GM18517 (cell line): ENCODE measurements around the gene PSMB11.

Source experiments
- ATAC-seq: cut with Tn5 transposase; IDR thresholded peaks from one replicate; pipeline ENCODE4 v1.9.1; 2021; ENCODE audit warnings: mild to moderate bottlenecking, moderate library complexity; ENCODE audit not compliant: unreplicated experiment

Gene PSMB11

GRCh38 chr14:23056956-23057756 lies 15.1 kb downstream of the PSMB11 start, which contains the start of gene CDH24:
Gene CDH24, minus strand, starts transcription at chr14:23057520. Its CDS starts 1,787 bp downstream, at chr14:23055733.
- ATAC-seq, result no peak

- peak; percentile 71 for ATAC-seq
These were observed 16.0 kb downstream of the PSMB11 start for GRCh38 chr14:23057757-23058653.

GRCh38 chr14:23058654-23059504 lies 16.9 kb downstream of the PSMB11 start:
- ATAC-seq, result no peak

- no peak for ATAC-seq
These were observed 18.7 kb downstream of the PSMB11 start for GRCh38 chr14:23060536-23061260.

GRCh38 chr14:23062002-23062401 lies 20.0 kb downstream of the PSMB11 start:
- ATAC-seq, result no peak

DNA sequence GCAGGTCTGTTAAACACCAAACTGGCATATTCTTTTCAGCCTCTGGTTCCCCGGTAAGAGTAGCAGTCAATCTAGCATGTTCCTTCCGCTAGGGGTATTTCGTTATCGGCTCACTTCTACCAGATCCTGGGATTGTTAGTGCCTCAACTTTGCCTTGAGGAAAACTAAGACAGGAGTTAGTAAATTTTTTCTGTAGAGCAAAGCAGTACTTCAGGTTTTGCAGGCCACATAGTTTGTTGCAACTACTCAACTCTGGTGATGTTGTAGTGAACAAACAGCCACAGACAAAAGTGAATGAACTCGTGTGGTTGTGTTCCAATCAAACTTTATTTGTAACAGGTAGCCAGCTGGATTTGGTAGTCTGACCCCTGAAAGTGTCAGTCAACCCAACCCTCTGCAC lies 21.6 kb downstream of the PSMB11 start:
- no peak for ATAC-seq

- ATAC-seq, result no peak
These were observed 24.4 kb downstream of the PSMB11 start for GRCh38 chr14:23066368-23066767.

DNA sequence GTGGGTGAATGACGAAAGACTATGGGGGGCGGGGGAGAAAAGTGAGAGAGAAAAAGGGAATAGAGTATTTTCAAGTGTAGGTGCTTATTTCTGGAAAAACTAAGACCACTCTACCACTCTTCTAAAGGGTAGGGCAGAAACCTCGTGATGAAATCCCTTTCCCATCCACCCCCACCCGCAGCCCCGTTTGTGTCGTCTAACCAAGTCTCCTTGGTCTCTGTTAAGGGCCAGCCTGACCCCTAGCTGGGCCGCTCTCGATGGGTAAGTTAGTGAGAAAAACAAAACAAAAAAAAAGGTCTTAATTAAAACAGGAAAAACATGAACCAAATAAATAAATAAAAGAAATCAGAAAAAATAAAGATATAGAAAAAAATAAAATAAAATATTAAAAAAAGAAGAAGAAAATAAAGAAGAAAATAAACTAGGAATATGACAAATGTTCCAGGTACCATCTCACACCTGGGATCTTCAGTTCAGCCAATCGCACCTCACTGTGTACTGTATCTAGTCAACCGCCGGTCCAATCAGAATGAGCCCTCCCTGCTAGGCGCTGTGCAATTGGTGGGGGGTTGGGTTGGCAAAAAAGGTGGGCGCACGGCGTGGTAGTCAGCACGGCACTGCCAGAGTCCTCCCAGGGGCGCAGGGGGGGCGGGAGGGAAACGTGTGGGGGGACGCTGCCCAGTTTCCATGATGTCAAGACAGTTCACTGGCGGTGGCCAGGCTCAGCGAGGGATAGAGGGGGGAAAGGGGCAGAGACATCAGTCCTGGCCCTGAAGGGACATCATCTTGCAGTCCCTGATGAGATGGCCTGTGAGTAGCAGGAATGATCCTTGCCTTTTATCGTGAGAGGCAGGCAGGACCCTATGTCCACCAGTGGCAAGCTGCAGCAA lies 25.1 kb downstream of the PSMB11 start:
- no peak for ATAC-seq

DNA sequence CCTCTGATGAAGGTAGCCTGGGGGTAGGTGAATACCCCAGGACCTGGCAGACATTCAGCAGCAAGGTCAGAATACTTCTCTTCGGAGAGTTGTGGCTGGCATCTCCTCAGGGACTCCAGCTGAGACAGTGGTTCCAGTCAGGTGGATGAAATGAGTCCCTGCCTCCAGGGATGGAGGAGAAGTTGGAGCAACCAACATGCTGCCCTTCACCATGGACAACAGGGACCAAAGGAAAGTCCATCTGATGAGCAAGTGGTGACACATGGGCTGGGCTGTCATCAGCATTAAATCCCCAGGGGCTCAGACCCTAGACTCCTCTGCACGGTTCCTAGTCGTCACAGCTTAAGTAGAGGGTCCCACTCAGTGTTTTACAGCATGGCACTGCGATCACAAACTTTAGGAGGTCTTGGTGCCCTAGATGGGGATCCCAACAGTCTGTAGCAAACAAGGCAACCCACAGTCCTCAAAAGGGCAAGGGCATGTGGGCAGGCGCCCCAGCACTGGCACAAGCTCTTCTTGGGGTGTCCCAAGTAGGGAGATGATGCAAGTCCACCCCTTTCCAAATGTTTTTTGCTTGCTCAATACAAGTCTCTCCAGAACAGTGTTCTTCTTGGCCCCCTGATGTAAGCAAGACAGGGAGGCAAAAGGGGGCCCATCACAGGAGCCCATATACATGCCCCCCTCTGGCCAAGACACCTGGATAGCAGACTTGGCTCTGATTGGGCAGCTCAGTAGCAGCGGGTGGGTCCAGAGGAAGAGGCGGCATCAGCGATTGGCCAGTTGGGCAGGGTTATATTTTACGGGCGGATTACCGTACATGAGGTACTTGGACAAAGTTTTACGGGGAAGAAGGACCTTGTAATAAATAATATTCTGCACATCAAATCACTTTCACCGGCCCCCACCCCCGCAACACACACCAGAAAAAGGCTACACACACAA lies 26.1 kb downstream of the PSMB11 start:
- ATAC-seq, result no peak

DNA sequence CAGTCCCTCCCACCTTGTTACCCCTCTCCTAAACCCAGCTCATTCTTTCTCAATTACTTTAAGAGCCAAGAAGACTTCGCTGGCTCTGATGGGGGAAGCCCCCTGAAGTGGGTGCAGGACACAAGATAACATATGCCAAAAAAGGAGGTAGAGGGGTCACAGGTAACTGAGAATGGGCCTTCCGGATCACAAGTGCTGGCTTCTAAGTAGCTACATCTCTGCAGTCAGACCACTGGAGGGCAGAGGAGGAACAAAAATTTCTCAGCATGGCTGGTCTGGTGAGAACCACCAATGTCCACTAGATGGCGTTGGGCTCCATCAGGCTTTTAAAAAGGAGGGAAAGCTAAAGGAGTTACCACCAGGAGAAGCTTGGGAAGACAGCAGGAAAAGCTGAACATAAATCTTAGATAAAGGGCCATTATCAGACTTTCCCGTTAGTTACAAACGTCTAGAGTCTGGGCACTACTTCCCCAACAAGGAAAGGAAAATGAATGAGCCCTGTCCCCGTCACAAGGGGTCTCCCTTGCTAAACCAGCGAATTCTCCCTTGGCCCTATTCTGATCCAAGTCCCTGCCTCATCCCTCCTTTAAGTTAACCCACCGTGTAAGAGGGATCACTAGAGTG lies 26.9 kb downstream of the PSMB11 start:
- peak; percentile 57 for ATAC-seq

DNA sequence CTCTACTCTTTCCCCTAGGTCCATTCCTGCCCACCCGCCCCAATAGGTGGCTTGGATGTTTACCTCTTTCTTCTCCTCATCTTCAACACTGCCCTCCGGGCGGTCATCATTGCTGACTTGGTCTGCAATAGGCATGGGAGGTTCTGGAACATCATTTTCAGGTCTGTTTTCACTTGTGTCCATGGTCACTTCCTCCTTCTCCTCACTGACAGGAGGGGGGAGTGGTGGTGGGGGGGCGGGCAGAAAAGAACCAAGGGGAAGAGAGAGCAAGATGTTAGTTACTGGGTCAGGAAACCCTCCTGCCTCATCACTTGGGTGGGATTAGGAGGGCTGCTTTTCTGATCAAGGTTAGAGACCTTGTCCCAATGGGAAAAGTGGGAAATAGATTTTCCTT lies 27.4 kb downstream of the PSMB11 start:
- ATAC-seq, result no peak

DNA sequence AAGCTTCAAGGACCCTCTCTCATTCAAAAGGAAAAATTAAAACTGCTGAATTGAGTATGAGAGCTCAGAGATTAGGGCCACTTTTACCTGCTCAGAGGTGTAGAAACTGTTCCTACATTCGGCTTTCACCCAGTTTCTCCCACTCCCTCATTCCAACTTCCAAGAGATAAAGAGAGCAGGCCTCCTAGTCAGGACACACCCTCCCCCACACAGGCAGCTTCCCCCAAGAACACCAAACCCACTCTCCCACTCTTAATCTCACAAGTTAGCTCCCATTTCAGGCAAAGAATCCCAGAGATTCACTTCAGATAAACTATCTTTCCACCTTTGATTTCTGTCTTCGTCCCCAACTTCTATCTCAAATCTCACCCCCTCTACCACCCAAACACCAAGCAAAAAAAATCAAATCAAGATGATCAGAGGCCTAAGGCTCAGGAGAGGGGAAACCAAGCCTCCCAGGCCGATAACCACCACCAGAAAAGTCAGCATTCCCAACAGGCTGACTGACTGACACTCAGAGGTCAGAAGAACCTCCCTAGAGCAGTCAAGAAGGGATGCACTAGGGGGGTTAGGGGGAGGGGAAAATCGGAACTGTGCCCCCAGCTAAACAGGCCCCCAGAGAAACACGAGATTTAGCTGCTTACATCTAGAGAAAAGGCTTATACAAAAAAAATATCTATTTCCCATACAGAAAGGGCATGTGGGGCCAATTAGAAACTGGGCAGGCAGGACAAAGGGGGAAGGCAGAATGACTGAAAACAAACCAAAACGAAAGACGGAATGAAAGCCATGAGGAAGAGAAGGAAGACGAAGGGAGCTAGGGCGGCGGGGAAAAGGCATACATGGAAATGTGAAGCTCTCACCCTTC lies 28.5 kb downstream of the PSMB11 start:
- ATAC-seq, result no peak

DNA sequence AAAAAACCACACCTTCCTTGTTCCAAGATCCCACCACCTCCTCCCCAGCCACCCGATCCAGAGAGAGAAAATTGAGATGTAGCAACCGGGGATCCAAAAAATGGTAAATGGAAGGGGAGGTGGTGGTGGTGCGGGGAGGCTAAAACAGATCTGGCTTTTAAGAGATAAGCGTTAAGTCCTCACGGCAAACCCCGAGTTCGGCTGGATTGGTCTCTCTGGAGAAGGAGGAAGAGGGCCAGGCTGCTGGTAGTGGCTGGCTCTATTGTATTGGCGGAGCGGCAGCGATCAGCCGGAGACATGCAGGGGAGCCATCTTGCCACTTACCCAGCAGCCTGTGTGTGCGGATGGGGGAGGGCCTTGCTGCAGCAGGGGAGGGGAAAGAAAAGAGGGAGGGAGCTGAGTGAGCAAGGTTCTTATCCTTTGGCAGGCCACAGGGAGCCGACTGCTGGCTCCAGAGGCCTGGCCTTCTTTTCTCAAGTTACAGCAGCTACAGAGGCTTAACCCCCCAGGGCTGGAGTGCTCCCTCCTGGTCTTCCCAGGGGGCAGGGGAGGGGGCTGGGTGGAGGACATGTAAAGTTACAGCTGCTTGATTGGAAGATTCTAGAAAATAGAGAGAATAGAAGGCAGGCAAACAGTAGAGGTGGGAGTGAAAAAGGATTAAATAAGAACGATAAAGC lies 29.4 kb downstream of the PSMB11 start:
- peak; percentile 73 for ATAC-seq

GRCh38 chr14:23071921-23072539 lies 30.0 kb downstream of the PSMB11 start:
- no peak for ATAC-seq

GRCh38 chr14:23074906-23075305 lies 32.9 kb downstream of the PSMB11 start:
- no peak for ATAC-seq
